Esophagus squamous epithelium (tissue), 5 donors: ENCODE measurements around the gene PITRM1. TPM values are rescaled to one million over a fixed set of nuclear protein-coding genes. Genes with fewer than 3 reads are reported as not detected.
A peak's percentile ranks its signal among the peaks of the same experiment; 100 is the strongest.

Source experiments
- DNase-seq: peaks from one replicate; lab custom pipeline; 2025; lab: John Stamatoyannopoulos, UW
- H3K27ac ChIP-seq, 4 donors: fragments of 200-600 bp; sonication (generic); one replicate each; pipeline ENCODE4 v1.5.1; 2016 to 2019; ENCODE audit warnings: mild to moderate bottlenecking in 1 of 4
- H3K27me3 ChIP-seq, 4 donors: fragments of 200-600 bp; sonication (generic); 1 replicate in 3 of 4; 2 replicates in 1 of 4; pipeline versions ENCODE4 v1.5.1 to v1.6.0; 2017 to 2021; ENCODE audit warnings: antibody characterized with exemption in 1 of 4
- H3K36me3 ChIP-seq, 3 donors: fragments of 200-600 bp; sonication (generic); one replicate each; pipeline ENCODE4 v1.5.1; 2016 to 2019
- H3K4me1 ChIP-seq, 3 donors: fragments of 200-600 bp; sonication (generic); one replicate each; pipeline ENCODE4 v1.5.1; 2017 to 2019
- H3K4me3 ChIP-seq, 4 donors: fragments of 200-600 bp; sonication (generic); 1 replicate in 3 of 4; 2 replicates in 1 of 4; pipeline ENCODE4 v1.5.1; 2016 to 2019; ENCODE audit warnings: mild to moderate bottlenecking in 2 of 4, moderate library complexity in 1 of 4
- H3K9me3 ChIP-seq, 3 donors: fragments of 200-600 bp; sonication (generic); one replicate each; pipeline ENCODE4 v1.5.1; 2016 to 2019
- POLR2A ChIP-seq, 4 donors: fragments of 450-650 bp; IDR thresholded peaks; one replicate each; pipeline ENCODE4 v1.6.1; 2017; ENCODE audit warnings: antibody characterized with exemption in 4 of 4, mild to moderate bottlenecking in 4 of 4, moderate library complexity in 3 of 4
- WGBS, 2 donors: methylation state at CpG; one replicate each; pipeline ENCODE4 v1.1.5; 2018; 5-methylcytosine and 5-hydroxymethylcytosine counted together
- intact Hi-C: fragments of 100-400 bp; cut with DNase I; formaldehyde crosslinking; loops from one replicate; pipeline ENCODE4 v1.15.0; 2022
- total RNA-seq, 4 donors: library from RNA; depleted of rRNA; stranded (reverse); fragments of >200 nt; gene quantifications; one replicate each; pipeline ENCODE4 v1.1.0, GENCODE V29; 2016
- TF ChIP-seq, protein P1 (sequence below), 6 experiments: fragments of 450-650 bp in 4 of 6; fragments of 200-600 bp in 2 of 6; sonication (generic) in 2 of 6; IDR thresholded peaks; one replicate each; pipeline ENCODE4 v1.5.1; 2016 to 2019; ENCODE audit warnings: antibody characterized with exemption in 6 of 6, mild to moderate bottlenecking in 4 of 6, moderate library complexity in 4 of 6
- donor health status: DM: yes; HTN: yes; CAD: no.

The PITRM1 gene
- total RNA-seq, 4 donors from 2014 or later, result 59.2 to 72.5 (median 65.9) TPM

DNA sequence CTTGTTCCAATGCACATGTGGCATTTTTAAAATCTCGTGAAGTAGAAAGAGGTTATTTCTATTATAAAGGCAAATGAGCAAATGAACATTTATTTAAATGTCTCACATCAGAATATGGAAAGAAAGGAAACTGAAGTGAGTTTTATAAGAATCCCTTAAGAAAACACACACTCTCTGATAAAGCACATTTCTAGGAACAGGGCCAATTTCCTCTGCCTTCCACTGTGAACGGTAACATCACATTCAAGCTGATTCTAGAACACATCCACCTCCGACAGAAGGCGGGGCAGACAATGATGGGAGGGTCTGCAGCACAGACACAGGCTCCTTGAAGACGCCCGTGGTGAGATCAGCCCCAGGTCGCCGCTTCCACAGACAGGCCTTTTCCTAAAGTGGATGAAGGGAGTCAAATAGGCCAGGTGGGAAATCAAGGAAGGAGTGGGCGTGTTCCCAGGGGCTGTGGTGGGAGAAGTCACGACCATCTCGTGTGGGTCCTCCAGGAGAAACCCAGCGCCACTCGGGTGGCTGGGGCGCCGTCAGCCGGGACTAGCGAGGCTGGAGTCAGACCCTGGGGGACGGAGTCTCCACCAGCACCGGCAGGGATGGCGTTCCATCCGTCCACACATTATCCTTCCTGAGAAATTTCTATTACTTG lies 31.1 kb downstream of the PITRM1 start:
- peak overlapping the region in 2 of 4 donors; percentile 19 to 23 for H3K27ac ChIP-seq
- no peak for DNase-seq
- no peaks in the 10 kb centered on the region for H3K9me3 ChIP-seq
- no peak overlapping the region for H3K4me3 ChIP-seq
- TF ChIP-seq POLR2A (IDR thresholded peaks at IDR 0.05), result no peak
- TF ChIP-seq, protein P1, sequence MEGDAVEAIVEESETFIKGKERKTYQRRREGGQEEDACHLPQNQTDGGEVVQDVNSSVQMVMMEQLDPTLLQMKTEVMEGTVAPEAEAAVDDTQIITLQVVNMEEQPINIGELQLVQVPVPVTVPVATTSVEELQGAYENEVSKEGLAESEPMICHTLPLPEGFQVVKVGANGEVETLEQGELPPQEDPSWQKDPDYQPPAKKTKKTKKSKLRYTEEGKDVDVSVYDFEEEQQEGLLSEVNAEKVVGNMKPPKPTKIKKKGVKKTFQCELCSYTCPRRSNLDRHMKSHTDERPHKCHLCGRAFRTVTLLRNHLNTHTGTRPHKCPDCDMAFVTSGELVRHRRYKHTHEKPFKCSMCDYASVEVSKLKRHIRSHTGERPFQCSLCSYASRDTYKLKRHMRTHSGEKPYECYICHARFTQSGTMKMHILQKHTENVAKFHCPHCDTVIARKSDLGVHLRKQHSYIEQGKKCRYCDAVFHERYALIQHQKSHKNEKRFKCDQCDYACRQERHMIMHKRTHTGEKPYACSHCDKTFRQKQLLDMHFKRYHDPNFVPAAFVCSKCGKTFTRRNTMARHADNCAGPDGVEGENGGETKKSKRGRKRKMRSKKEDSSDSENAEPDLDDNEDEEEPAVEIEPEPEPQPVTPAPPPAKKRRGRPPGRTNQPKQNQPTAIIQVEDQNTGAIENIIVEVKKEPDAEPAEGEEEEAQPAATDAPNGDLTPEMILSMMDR (IDR thresholded peaks at IDR 0.05), result no peak
- WGBS, 2 donors, result 86 to 90% methylated on average over 12 to 18 of the region's 21 CpGs
- intact Hi-C loops, result no loop called here
- H3K36me3 ChIP-seq, result peaks cover 60 to 100% (median 63%) of the 10 kb centered on the region in 3 donors
- no peaks in the 10 kb centered on the region for H3K27me3 ChIP-seq
- H3K4me1 ChIP-seq, result peaks cover 0 to 40% (median 5%) of the 10 kb centered on the region in 3 donors

DNA sequence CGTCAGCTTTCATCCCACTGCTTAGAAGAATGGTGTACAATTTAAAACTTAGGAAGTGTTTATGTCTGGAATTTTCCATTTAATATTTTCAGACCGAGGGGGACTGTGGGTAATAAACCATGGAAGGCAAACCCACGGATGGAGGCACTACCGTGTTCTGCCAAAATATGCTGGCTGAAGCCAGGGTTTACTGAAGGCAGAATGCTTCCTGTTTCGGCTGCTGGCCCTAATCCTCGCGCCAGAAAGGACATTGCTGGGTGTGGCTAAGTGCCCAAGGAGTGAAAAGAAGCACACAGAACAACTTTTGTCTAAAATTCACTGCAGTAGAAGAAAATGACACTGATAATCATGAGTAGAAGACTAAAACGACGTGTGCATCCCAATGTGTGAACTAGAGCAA lies 32.3 kb downstream of the PITRM1 start:
- Histone ChIP-seq H3K4me1 (peaks cover 0 to 44% (median 8%) of the 10 kb centered on the region in 3 donors), H3K27ac (peak overlapping the region in 3 of 4 donors; percentile 7 to 75 (median 49)), H3K27me3 (no peaks in the 10 kb centered on the region), H3K4me3 (no peak overlapping the region), H3K9me3 (no peaks in the 10 kb centered on the region), H3K36me3 (peaks cover 55 to 100% (median 59%) of the 10 kb centered on the region in 3 donors)
- WGBS, 2 donors, result 67 to 74% methylated on average over 9 of the region's 9 CpGs
- TF ChIP-seq, protein P1 (IDR thresholded peaks at IDR 0.05), result no peak
- no peak for TF ChIP-seq POLR2A (IDR thresholded peaks at IDR 0.05)
- DNase-seq, result no peak
- intact Hi-C loops, result no loop called here

DNA sequence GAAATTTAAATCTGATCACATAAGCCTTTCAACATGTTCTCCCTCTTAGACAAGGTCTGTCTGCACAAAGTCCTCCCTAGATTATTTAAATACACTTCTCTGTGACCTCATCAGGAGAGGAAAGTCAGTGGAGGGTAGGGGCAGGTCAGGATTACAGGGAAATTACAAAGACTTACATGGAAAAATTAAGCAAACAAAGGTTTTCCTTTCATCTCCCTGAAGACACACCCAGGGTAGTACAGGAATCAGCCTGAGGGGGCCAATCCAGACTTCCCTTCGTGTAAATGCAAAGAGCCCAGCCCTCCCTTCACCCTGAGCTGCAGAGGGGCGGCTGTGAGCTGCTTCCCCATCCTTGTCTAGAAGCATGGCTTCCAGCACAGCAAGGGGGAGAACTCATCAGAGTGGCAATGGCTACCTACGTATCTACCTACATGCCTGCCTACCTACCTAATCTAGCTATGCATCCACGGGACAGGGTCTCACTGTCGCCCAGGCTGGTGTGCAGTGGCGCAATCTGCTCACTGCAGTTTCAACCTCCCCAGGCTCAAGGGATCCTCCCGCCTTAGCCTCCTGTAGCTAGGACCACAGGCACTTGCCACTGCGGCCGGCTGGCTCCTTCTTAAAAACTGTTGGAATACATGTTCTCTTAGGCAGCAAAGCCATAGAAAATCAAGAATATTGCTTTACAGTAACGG lies 33.2 kb downstream of the PITRM1 start:
- WGBS, 2 donors, result 74 to 92% methylated on average over 7 to 10 of the region's 10 CpGs
- Histone ChIP-seq H3K36me3 (peaks cover 50 to 100% (median 52%) of the 10 kb centered on the region in 3 donors), H3K4me1 (peaks cover 0 to 44% (median 8%) of the 10 kb centered on the region in 3 donors), H3K4me3 (no peak overlapping the region), H3K27me3 (no peaks in the 10 kb centered on the region), H3K9me3 (no peaks in the 10 kb centered on the region), H3K27ac (peak overlapping the region in 3 of 4 donors; percentile 7 to 75 (median 49))
- TF ChIP-seq POLR2A (IDR thresholded peaks at IDR 0.05), result no peak
- TF ChIP-seq, protein P1 (IDR thresholded peaks at IDR 0.05), result no peak
- no peak for DNase-seq
- intact Hi-C loops, result no loop called here

DNA sequence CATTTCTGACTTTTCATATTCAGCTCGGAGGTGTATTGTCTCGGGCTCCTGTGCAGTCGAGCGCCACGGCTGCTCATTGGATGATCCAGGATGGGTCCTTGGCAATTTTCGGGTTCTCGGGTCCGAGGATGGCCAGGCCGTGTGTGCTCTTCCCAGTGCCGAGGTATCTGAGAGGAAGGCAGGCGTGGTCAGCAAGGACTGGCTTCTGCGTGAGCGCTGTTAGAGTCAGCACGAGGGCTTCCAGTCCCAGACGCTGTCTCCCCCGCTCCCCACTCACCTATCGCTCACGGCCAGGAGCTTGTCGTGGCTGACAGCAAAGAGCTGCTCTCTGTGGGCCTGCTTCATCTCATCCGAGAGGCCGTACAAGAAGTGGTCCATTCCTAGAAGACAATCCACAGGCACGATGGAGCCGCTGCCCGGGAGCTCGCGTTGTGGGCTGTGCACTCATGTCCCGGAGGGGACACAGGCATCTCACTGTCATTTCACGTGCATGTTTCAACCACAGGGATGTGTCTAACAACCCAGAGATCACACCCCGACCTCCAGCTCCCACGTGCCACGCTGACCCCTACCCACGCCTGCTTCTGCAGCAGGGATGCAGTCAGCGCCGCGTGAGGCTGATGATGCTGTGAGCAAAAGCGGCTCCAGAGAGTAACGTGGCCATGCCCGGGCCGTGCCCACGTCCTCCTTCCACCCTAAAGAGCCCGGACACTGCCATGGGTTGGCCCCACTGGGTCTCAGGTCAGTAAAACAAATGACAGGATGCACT lies 34.4 kb downstream of the PITRM1 start:
- no peak for TF ChIP-seq POLR2A (IDR thresholded peaks at IDR 0.05)
- TF ChIP-seq, protein P1 (IDR thresholded peaks at IDR 0.05), result no peak
- DNase-seq, result no peak
- intact Hi-C loops, result no loop called here
- Histone ChIP-seq H3K27me3 (no peaks in the 10 kb centered on the region), H3K9me3 (no peaks in the 10 kb centered on the region), H3K4me3 (no peak overlapping the region), H3K4me1 (peaks cover 0 to 44% (median 8%) of the 10 kb centered on the region in 3 donors), H3K27ac (peak overlapping the region in 3 of 4 donors; percentile 21 to 75 (median 66)), H3K36me3 (peaks cover 44 to 100% (median 53%) of the 10 kb centered on the region in 3 donors)
- 86 to 94% methylated on average over 16 to 24 of the region's 41 CpGs for WGBS, 2 donors
